ENCODE measurements around the gene RAPGEF3.

Gene RAPGEF3

DNA sequence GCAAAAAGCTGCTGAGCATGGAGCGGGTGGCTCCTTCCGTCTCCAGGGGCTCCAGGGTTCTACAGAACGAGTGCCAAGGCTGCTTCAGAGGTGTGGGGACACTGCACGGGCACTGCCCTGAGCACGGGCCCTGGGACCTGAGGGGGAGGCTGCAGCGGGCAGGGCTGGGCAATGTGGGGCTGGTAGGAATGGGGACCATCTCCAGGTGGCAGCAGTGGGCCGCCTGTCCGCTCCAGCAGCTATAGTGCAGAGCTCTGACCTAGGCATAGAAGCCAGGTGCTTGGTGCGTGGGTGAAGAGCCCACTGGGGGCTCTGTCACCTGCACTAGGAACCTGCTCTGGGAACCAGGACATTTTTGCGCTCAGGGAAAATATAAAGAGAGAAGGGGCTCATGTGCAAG, 38.8 kb upstream of the RAPGEF3 start:
- H3K27me3 ChIP-seq (ENCODE audit: insufficient read depth, low read length) = no peaks in the 10 kb centered on the region
- no peak overlapping the region for H2BK5ac ChIP-seq (ENCODE audit: low read depth, low read length, poor library complexity)
- no CpG with 5 or more reads among the region's 10 CpGs for WGBS (ENCODE audit: extremely low coverage, insufficient coverage, insufficient read length)
- no peak overlapping the region for H4K91ac ChIP-seq (ENCODE audit: low read depth, low read length)
- H2BK120ac ChIP-seq (ENCODE audit: insufficient read depth, low read length, poor library complexity) = no peak overlapping the region
- DNase-seq = peak in 1 of 2 donors; percentile 28
- H4K8ac ChIP-seq (ENCODE audit: low read depth, low read length) = no peak overlapping the region
- no peak overlapping the region for H3K14ac ChIP-seq (ENCODE audit: low read length)
- H2AFZ ChIP-seq (ENCODE audit: insufficient read depth, low read length, poor library complexity) = no peak overlapping the region
- peaks cover 64 to 75% of the 10 kb centered on the region in 2 experiments for H3K36me3 ChIP-seq (ENCODE audit: control insufficient read depth in 1 of 2, insufficient read depth in 2 of 2, low read length in 2 of 2)
- no peak overlapping the region for H3K4me3 ChIP-seq (ENCODE audit: low read depth, low read length)
- peaks cover 7 to 11% of the 10 kb centered on the region in 2 experiments for H3K4me1 ChIP-seq (ENCODE audit: control insufficient read depth in 1 of 2, insufficient read depth in 2 of 2, low read length in 2 of 2)
- peaks cover 4% of the 10 kb centered on the region for H3K79me1 ChIP-seq (ENCODE audit: low read length)
- no peak overlapping the region for H3K4me2 ChIP-seq (ENCODE audit: low read length)
- no peak overlapping the region for H3K9ac ChIP-seq (ENCODE audit: low read length)
- H3K18ac ChIP-seq (ENCODE audit: low read length) = no peak overlapping the region
- H3K9me3 ChIP-seq (ENCODE audit: insufficient read depth, low read depth, low read length) = peaks cover 4% of the 10 kb centered on the region
- no peak overlapping the region for H3K4ac ChIP-seq (ENCODE audit: low read depth, low read length)
- H3K27ac ChIP-seq (ENCODE audit: low read depth, low read length) = no peak overlapping the region
- H2AK5ac ChIP-seq (ENCODE audit: low read length) = no peak overlapping the region
- no peak overlapping the region for H3K23ac ChIP-seq (ENCODE audit: low read length)
- H3K79me2 ChIP-seq (ENCODE audit: control insufficient read depth, insufficient read depth, low read length, poor library complexity) = peaks cover 4% of the 10 kb centered on the region
- H4K12ac ChIP-seq (ENCODE audit: low read depth, low read length) = no peak overlapping the region
- H2BK12ac ChIP-seq (ENCODE audit: low read length) = no peak overlapping the region

DNA sequence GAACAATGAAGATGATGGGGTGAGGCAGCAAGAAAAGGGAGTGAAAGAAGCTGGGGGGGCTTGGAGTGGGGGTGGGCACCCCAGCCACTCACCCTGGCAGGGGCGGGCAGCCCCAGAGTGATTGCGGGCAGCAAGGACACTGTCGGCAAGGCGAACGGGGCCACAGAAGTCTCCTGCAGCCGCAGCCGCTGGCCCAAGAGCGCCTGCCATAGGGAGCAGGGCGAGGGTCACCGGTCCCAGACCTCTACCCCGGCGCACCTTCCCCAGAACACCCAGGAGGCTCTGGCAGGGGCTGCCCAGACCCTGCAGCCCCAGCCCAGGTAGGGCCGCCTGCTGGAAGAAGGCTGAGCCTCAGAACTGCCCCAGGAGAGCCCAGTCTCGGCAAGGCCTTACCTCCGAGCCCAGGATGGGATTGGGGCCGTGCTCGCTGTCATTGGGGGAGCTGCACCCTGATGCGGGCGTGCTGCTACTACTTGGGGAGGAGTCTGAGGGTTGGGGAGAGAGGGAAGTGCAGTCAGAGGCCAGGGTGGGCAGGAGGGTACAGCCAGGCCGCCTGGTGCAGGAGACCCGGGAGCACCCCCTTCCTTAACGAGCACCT, 37.2 kb upstream of the RAPGEF3 start:
- Histone ChIP-seq H2BK5ac (ENCODE audit: low read depth, low read length, poor library complexity) (no peak overlapping the region), H2AK5ac (ENCODE audit: low read length) (no peak overlapping the region), H3K18ac (ENCODE audit: low read length) (no peak overlapping the region), H3K4me3 (ENCODE audit: low read depth, low read length) (no peak overlapping the region), H3K14ac (ENCODE audit: low read length) (no peak overlapping the region), H3K27me3 (ENCODE audit: insufficient read depth, low read length) (no peaks in the 10 kb centered on the region), H2BK12ac (ENCODE audit: low read length) (no peak overlapping the region), H3K4me1 (ENCODE audit: control insufficient read depth in 1 of 2, insufficient read depth in 2 of 2, low read length in 2 of 2) (peaks cover 0 to 2% of the 10 kb centered on the region in 2 experiments), H2AFZ (ENCODE audit: insufficient read depth, low read length, poor library complexity) (no peak overlapping the region), H3K79me2 (ENCODE audit: control insufficient read depth, insufficient read depth, low read length, poor library complexity) (no peaks in the 10 kb centered on the region), H4K91ac (ENCODE audit: low read depth, low read length) (no peak overlapping the region), H3K4me2 (ENCODE audit: low read length) (no peak overlapping the region), H3K9ac (ENCODE audit: low read length) (no peak overlapping the region), H3K9me3 (ENCODE audit: insufficient read depth, low read depth, low read length) (peaks cover 4% of the 10 kb centered on the region), H4K8ac (ENCODE audit: low read depth, low read length) (no peak overlapping the region), H4K12ac (ENCODE audit: low read depth, low read length) (no peak overlapping the region), H3K23ac (ENCODE audit: low read length) (no peak overlapping the region), H3K27ac (ENCODE audit: low read depth, low read length) (no peak overlapping the region), H2BK120ac (ENCODE audit: insufficient read depth, low read length, poor library complexity) (no peak overlapping the region), H3K4ac (ENCODE audit: low read depth, low read length) (no peak overlapping the region), H3K36me3 (ENCODE audit: control insufficient read depth in 1 of 2, insufficient read depth in 2 of 2, low read length in 2 of 2) (peaks cover 75 to 84% of the 10 kb centered on the region in 2 experiments), H3K79me1 (ENCODE audit: low read length) (no peaks in the 10 kb centered on the region)
- DNase-seq = no peak
- WGBS (ENCODE audit: extremely low coverage, insufficient coverage, insufficient read length) = no CpG with 5 or more reads among the region's 22 CpGs

DNA sequence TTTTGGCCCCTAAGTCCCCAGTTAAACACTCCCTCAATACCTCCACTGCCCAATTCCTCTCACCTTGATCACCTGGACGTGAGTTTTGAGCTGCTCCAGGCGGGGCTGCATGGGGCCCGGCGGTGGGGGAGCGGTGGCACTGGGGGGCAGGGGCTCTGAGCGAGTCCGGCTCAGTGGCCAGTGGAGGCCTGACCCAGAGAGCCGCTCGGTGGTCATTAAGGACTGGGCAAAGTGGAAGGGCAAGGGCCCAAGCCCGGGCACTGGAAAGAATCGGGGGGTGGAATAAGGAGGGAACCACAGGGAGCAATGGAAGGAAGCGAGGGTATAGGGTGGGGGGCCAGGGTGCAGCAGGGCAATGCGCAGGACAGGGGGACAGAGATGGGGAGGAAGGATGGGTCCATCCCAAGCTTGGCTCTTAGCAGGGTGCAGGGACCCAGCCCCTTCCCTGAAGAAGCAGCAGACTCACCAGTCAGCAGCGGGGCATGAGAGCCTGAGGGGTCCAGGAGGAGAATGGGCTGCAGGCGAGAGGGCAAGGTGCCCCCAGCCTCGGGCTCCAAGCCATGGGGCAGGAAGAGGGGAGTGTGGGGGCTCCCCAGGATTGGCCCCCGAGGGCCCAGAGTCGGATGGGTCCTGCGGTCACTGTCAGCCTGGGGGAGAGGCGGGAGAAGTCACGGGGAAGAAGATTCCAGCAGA, 36.6 kb upstream of the RAPGEF3 start:
- no peak overlapping the region for H3K9ac ChIP-seq (ENCODE audit: low read length)
- WGBS (ENCODE audit: extremely low coverage, insufficient coverage, insufficient read length) = no CpG with 5 or more reads among the region's 21 CpGs

DNA sequence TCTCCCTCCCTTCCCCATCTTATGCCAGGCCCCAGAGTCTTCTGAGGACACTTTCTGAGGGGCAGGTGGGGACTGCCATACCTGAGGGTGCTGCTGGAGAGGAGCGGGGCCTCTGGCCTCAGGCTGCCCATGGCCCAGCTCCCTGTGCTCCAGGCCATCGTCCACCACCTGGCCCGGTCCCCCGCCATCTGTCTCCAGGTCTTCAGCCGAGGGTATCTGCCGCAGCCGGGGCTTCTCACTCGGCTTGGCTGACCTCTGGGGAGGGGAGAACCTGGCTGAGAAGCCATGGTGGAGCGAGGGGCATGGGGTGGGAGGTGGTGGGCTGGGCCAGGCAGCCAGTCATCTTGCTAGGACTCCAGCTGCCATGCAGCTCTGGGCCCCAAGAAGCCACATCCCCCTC, 36.0 kb upstream of the RAPGEF3 start:
- H2BK120ac ChIP-seq (ENCODE audit: insufficient read depth, low read length, poor library complexity) = no peak overlapping the region
- H3K27me3 ChIP-seq (ENCODE audit: insufficient read depth, low read length) = no peaks in the 10 kb centered on the region
- no peak overlapping the region for H3K27ac ChIP-seq (ENCODE audit: low read depth, low read length)
- H3K23ac ChIP-seq (ENCODE audit: low read length) = no peak overlapping the region
- H2BK12ac ChIP-seq (ENCODE audit: low read length) = no peak overlapping the region
- no peaks in the 10 kb centered on the region for H3K79me1 ChIP-seq (ENCODE audit: low read length)
- no peak overlapping the region for H3K4me3 ChIP-seq (ENCODE audit: low read depth, low read length)
- H4K12ac ChIP-seq (ENCODE audit: low read depth, low read length) = no peak overlapping the region
- no peak overlapping the region for H3K9ac ChIP-seq (ENCODE audit: low read length)
- H3K36me3 ChIP-seq (ENCODE audit: control insufficient read depth in 1 of 2, insufficient read depth in 2 of 2, low read length in 2 of 2) = peaks cover 81 to 93% of the 10 kb centered on the region in 2 experiments
- H2AK5ac ChIP-seq (ENCODE audit: low read length) = no peak overlapping the region
- WGBS (ENCODE audit: extremely low coverage, insufficient coverage, insufficient read length) = no CpG with 5 or more reads among the region's 9 CpGs
- H3K4me2 ChIP-seq (ENCODE audit: low read length) = no peak overlapping the region
- no peak overlapping the region for H3K18ac ChIP-seq (ENCODE audit: low read length)
- no peak overlapping the region for H3K14ac ChIP-seq (ENCODE audit: low read length)
- no peak overlapping the region for H4K8ac ChIP-seq (ENCODE audit: low read depth, low read length)
- DNase-seq = no peak
- H2BK5ac ChIP-seq (ENCODE audit: low read depth, low read length, poor library complexity) = no peak overlapping the region
- H3K79me2 ChIP-seq (ENCODE audit: control insufficient read depth, insufficient read depth, low read length, poor library complexity) = no peaks in the 10 kb centered on the region
- no peak overlapping the region for H3K4ac ChIP-seq (ENCODE audit: low read depth, low read length)
- H3K4me1 ChIP-seq (ENCODE audit: control insufficient read depth in 1 of 2, insufficient read depth in 2 of 2, low read length in 2 of 2) = no peaks in the 10 kb centered on the region
- no peak overlapping the region for H2AFZ ChIP-seq (ENCODE audit: insufficient read depth, low read length, poor library complexity)
- no peak overlapping the region for H4K91ac ChIP-seq (ENCODE audit: low read depth, low read length)
- H3K9me3 ChIP-seq (ENCODE audit: insufficient read depth, low read depth, low read length) = peaks cover 4% of the 10 kb centered on the region

More for the DNA sequence above, 36.6 kb upstream of the RAPGEF3 start:
- Histone ChIP-seq H3K4me1 (ENCODE audit: control insufficient read depth in 1 of 2, insufficient read depth in 2 of 2, low read length in 2 of 2) (peaks cover 0 to 2% of the 10 kb centered on the region in 2 experiments), H2BK120ac (ENCODE audit: insufficient read depth, low read length, poor library complexity) (no peak overlapping the region), H3K4me3 (ENCODE audit: low read depth, low read length) (no peak overlapping the region), H3K14ac (ENCODE audit: low read length) (no peak overlapping the region), H3K18ac (ENCODE audit: low read length) (no peak overlapping the region), H4K8ac (ENCODE audit: low read depth, low read length) (no peak overlapping the region), H2AK5ac (ENCODE audit: low read length) (no peak overlapping the region), H3K9me3 (ENCODE audit: insufficient read depth, low read depth, low read length) (peaks cover 4% of the 10 kb centered on the region), H3K4ac (ENCODE audit: low read depth, low read length) (no peak overlapping the region), H4K91ac (ENCODE audit: low read depth, low read length) (no peak overlapping the region), H2AFZ (ENCODE audit: insufficient read depth, low read length, poor library complexity) (no peak overlapping the region), H3K4me2 (ENCODE audit: low read length) (no peak overlapping the region), H2BK5ac (ENCODE audit: low read depth, low read length, poor library complexity) (no peak overlapping the region), H3K27ac (ENCODE audit: low read depth, low read length) (no peak overlapping the region), H4K12ac (ENCODE audit: low read depth, low read length) (no peak overlapping the region), H3K79me1 (ENCODE audit: low read length) (no peaks in the 10 kb centered on the region), H3K36me3 (ENCODE audit: control insufficient read depth in 1 of 2, insufficient read depth in 2 of 2, low read length in 2 of 2) (peaks cover 77 to 90% of the 10 kb centered on the region in 2 experiments), H2BK12ac (ENCODE audit: low read length) (no peak overlapping the region), H3K23ac (ENCODE audit: low read length) (no peak overlapping the region), H3K27me3 (ENCODE audit: insufficient read depth, low read length) (no peaks in the 10 kb centered on the region), H3K79me2 (ENCODE audit: control insufficient read depth, insufficient read depth, low read length, poor library complexity) (no peaks in the 10 kb centered on the region)
- DNase-seq = no peak

Data from trophoblast cell (in vitro differentiated cells and primary cell).